ENCODE data around the gene LCOR. TPM values are rescaled to one million over a fixed set of nuclear protein-coding genes. Genes with fewer than 3 reads are reported as not detected.

Gene LCOR
- total and polyA plus RNA-seq, 2 of the 13 experiments (the other 11 are each of a cell fraction or from before 2014, with no cell fraction given): 12.4 to 23.7 TPM

DNA sequence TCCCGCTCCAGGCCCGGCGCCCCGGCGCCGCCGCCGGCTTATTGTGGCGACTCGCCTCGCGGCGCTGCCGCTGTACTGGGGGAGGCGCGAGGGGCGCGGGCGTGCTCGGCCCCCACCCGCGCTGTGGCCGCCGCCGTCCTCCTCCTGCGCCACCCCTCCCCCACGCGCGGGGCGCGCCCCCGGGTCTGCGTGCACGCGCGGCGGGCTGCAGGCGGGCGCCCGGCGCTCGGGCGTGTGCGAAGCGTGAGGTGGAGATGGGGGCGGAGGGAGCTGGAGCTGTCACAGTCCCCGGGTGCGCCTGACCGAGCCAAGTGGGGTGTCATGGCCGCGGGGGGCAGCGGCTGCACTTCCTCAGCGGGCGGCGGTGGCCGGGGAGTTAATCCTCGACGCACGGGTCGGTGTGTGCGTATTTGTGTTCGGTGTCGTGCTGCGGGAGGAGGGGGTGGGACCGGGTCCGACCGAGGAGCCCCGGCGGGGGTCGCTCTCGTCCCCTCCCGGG, 672 bp downstream of the LCOR start (continued):
- no peak for TF ChIP-seq KIAA2018 (CRISPR knock-in tag; IDR thresholded peaks at IDR 0.05; ENCODE audit: borderline replicate concordance)
- TF ChIP-seq AHDC1 (CRISPR knock-in tag; IDR thresholded peaks at IDR 0.05; ENCODE audit: borderline replicate concordance): no peak
- TF ChIP-seq ZNF292 (CRISPR knock-in tag; IDR thresholded peaks at IDR 0.05; ENCODE audit: borderline replicate concordance, low read depth): no peak
- no peak for TF ChIP-seq SNAPC2 (CRISPR knock-in tag; IDR thresholded peaks at IDR 0.05)
- no peak for TF ChIP-seq SOX5 (CRISPR knock-in tag; IDR thresholded peaks at IDR 0.05; ENCODE audit: borderline replicate concordance)
- TF ChIP-seq ZSCAN12 (CRISPR knock-in tag; IDR thresholded peaks at IDR 0.05): no peak
- no peak; the same call in none of the 2 replicates for TF ChIP-seq PAXIP1 (CRISPR knock-in tag; conservative IDR thresholded peaks at IDR 0.05)
- TF ChIP-seq GATAD2A (CRISPR knock-in tag; IDR thresholded peaks at IDR 0.05): no peak
- TF ChIP-seq, protein P1, sequence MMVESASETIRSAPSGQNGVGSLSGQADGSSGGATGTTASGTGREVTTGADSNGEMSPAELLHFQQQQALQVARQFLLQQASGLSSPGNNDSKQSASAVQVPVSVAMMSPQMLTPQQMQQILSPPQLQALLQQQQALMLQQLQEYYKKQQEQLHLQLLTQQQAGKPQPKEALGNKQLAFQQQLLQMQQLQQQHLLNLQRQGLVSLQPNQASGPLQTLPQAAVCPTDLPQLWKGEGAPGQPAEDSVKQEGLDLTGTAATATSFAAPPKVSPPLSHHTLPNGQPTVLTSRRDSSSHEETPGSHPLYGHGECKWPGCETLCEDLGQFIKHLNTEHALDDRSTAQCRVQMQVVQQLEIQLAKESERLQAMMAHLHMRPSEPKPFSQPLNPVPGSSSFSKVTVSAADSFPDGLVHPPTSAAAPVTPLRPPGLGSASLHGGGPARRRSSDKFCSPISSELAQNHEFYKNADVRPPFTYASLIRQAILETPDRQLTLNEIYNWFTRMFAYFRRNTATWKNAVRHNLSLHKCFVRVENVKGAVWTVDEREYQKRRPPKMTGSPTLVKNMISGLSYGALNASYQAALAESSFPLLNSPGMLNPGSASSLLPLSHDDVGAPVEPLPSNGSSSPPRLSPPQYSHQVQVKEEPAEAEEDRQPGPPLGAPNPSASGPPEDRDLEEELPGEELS (CRISPR knock-in tag; IDR thresholded peaks at IDR 0.05): no peak
